ENCODE results near the gene TNNT2.

The TNNT2 gene

GRCh38 chr1:201319631-201320030, 57.8 kb downstream of the TNNT2 start:
- no peak for TF ChIP-seq CTCF (IDR thresholded peaks at IDR 0.05; ENCODE audit: low read depth, low read length, missing control alignments)

GRCh38 chr1:201318504-201319340, 58.8 kb downstream of the TNNT2 start:
- no peak for TF ChIP-seq CTCF (IDR thresholded peaks at IDR 0.05; ENCODE audit: low read depth, low read length, missing control alignments)
- H3K4me3 ChIP-seq (replicated peaks; ENCODE audit: low read depth, low read length), result no peak overlapping the region
- DNase-seq (ENCODE audit: extremely low read depth, low read depth), result no peak

More at GRCh38 chr1:201319631-201320030, 57.8 kb downstream of the TNNT2 start:
- no peak for DNase-seq (ENCODE audit: extremely low read depth, low read depth)
- H3K4me3 ChIP-seq (replicated peaks; ENCODE audit: low read depth, low read length), result no peak overlapping the region

GRCh38 chr1:201317551-201317950, 59.9 kb downstream of the TNNT2 start:
- no peak for TF ChIP-seq CTCF (IDR thresholded peaks at IDR 0.05; ENCODE audit: low read depth, low read length, missing control alignments)
- no peak overlapping the region for H3K4me3 ChIP-seq (replicated peaks; ENCODE audit: low read depth, low read length)
- no peak for DNase-seq (ENCODE audit: extremely low read depth, low read depth)

GRCh38 chr1:201316556-201316955, 60.9 kb downstream of the TNNT2 start:
- DNase-seq (ENCODE audit: extremely low read depth, low read depth), result no peak
- TF ChIP-seq CTCF (IDR thresholded peaks at IDR 0.05; ENCODE audit: low read depth, low read length, missing control alignments), result no peak

GRCh38 chr1:201313086-201313485, 64.4 kb downstream of the TNNT2 start:
- no peak for DNase-seq (ENCODE audit: extremely low read depth, low read depth)
- no peak for TF ChIP-seq CTCF (IDR thresholded peaks at IDR 0.05; ENCODE audit: low read depth, low read length, missing control alignments)
- H3K4me3 ChIP-seq (replicated peaks; ENCODE audit: low read depth, low read length), result no peak overlapping the region

More at GRCh38 chr1:201316556-201316955, 60.9 kb downstream of the TNNT2 start:
- no peak overlapping the region for H3K4me3 ChIP-seq (replicated peaks; ENCODE audit: low read depth, low read length)

- TF ChIP-seq CTCF (IDR thresholded peaks at IDR 0.05; ENCODE audit: low read depth, low read length, missing control alignments), result no peak
- no peak for DNase-seq (ENCODE audit: extremely low read depth, low read depth)
- H3K4me3 ChIP-seq (replicated peaks; ENCODE audit: low read depth, low read length), result no peak overlapping the region
Measured at GRCh38 chr1:201312298-201312697, 65.2 kb downstream of the TNNT2 start.

All from HFF-Myc (cell line).